Measurements from ENCODE around the gene HOXA4.

GRCh38 chr7:27176524-27176845 lies 45.9 kb upstream of the HOXA4 start:
- TF ChIP-seq ZBTB21 (CRISPR knock-in tag; IDR thresholded peaks at IDR 0.05; ENCODE audit: borderline replicate concordance) = no peak
- no peak for TF ChIP-seq CTCF (IDR thresholded peaks at IDR 0.05)
- TF ChIP-seq ZNF317 (CRISPR knock-in tag; IDR thresholded peaks at IDR 0.05; ENCODE audit: borderline replicate concordance, low read depth) = no peak
- no peak for TF ChIP-seq CBFB (CRISPR knock-in tag; IDR thresholded peaks at IDR 0.05; ENCODE audit: low read depth)
- TF ChIP-seq HMGA2 (CRISPR knock-in tag; IDR thresholded peaks at IDR 0.05) = no peak
- TF ChIP-seq TCF7 (CRISPR knock-in tag; IDR thresholded peaks at IDR 0.05; ENCODE audit: low read depth) = no peak

Measured in WTC11 (cell line).